ENCODE measurements around the gene SPDYE2. TPM values are rescaled to one million over a fixed set of nuclear protein-coding genes. Genes with fewer than 3 reads are reported as not detected.
"Not testable (repeated sequence)": the region's sequence is repeated elsewhere in the genome, so short reads cannot be mapped to it uniquely, and the experiment has no call there.

Gene SPDYE2
- total RNA-seq, 5 donors from 2014 or later (not counting 1 experiment from before 2014, with no cell fraction given), result 0.35 to 0.77 (median 0.58) TPM

DNA sequence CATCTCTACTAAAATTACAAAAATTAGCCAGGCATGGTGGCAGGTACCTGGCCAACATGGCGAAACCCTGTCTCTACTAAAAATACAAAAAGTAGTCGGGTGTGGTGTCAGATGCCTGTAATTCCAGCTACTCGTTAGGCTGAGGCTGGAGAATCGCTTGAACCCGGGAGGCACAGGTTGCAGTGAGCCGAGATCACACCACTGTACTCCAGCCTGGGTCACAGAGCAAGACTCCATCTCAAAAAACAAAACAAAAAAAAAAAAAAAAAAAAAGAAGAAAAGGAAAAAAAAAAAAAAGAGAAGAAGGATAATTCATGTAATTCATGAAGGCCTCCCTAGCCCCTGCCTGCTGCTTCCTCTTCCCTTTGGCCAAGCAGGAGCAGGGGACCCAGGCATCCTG is 10.4 kb upstream of the SPDYE2 start:
- not testable (repeated sequence) for H3K27ac Mint-ChIP-seq; ATAC-seq (replicated peaks in 1 of 4)

DNA sequence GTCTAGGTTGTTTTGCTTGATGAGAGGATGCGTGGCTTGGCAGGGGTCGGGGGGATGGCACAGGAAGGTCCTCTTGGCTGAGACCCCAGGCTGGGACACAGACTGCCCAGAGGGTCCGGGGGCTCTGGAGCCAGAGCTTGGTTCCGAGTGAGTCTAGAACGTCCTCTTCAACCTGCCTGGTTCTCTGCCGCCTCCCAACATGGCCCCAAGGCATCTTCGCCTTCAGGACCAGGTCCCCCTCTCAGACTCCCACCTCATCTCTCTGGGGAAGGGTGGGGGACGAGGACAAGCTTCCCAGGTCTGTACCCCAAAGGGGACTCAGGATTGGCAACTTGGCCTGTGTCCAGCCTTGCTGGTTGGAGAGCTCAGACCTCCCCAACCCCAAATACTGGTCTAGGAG is 8.9 kb upstream of the SPDYE2 start:
- H3K27ac Mint-ChIP-seq; POLR2A ChIA-PET; H3K9me3 ChIP-seq; CTCF ChIA-PET; H3K36me3 Mint-ChIP-seq; H3K27ac ChIP-seq (ENCODE audit: low read length); ATAC-seq (replicated peaks in 1 of 4); H3K9me3 Mint-ChIP-seq; H3K4me3 Mint-ChIP-seq; DNase-seq; H3K27me3 Mint-ChIP-seq; H3K27me3 ChIP-seq (replicated peaks in 1 of 2; ENCODE audit: control insufficient read depth in 2 of 2, extremely low read depth in 1 of 2, insufficient read depth in 2 of 2, low read length in 1 of 2); H3K4me1 ChIP-seq (ENCODE audit: control insufficient read depth in 1 of 2, extremely low read depth in 1 of 2, insufficient read depth in 2 of 2, low read length in 2 of 2); H3K4me3 ChIP-seq (ENCODE audit: control insufficient read depth in 1 of 2, extremely low read depth in 1 of 2, low read length in 1 of 2); H3K4me1 Mint-ChIP-seq; H3K36me3 ChIP-seq (ENCODE audit: control insufficient read depth in 2 of 2, extremely low read depth in 1 of 2, insufficient read depth in 1 of 2, low read length in 1 of 2): not testable (repeated sequence)
- no CpG with 5 or more reads among the region's 8 CpGs for WGBS (ENCODE audit: insufficient coverage)

More for the DNA sequence above, 10.4 kb upstream of the SPDYE2 start:
- CTCF ChIA-PET; H3K4me1 ChIP-seq (ENCODE audit: control insufficient read depth in 1 of 2, extremely low read depth in 1 of 2, insufficient read depth in 2 of 2, low read length in 2 of 2); H3K27me3 Mint-ChIP-seq; POLR2A ChIA-PET; H3K27me3 ChIP-seq (replicated peaks in 1 of 2; ENCODE audit: control insufficient read depth in 2 of 2, extremely low read depth in 1 of 2, insufficient read depth in 2 of 2, low read length in 1 of 2); H3K4me1 Mint-ChIP-seq; H3K9me3 Mint-ChIP-seq; DNase-seq; H3K36me3 ChIP-seq (ENCODE audit: control insufficient read depth in 2 of 2, extremely low read depth in 1 of 2, insufficient read depth in 1 of 2, low read length in 1 of 2); H3K9me3 ChIP-seq; H3K4me3 ChIP-seq (ENCODE audit: control insufficient read depth in 1 of 2, extremely low read depth in 1 of 2, low read length in 1 of 2); H3K4me3 Mint-ChIP-seq; H3K27ac ChIP-seq (ENCODE audit: low read length); H3K36me3 Mint-ChIP-seq: not testable (repeated sequence)
- WGBS (ENCODE audit: insufficient coverage), result no CpG with 5 or more reads among the region's 6 CpGs

DNA sequence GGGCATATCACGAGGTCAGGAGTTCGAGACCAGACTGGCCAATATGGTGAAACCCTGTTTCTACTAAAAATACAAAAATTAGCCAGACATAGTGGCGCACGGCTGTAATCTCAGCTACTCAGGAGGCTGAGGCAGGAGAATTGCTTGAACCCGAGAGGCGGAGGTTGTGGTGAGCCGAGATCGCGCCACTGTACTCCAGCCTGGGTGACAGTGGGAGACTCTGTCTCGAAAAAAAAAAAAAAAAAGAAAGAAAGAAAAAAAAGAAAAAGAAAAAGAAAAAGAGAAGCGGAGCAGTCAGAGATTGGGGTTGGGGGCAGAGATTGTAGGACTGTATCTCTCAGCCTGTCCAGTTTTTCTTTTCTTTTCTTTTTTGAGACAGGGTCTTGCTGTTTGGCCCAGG is 8.3 kb upstream of the SPDYE2 start:
- DNase-seq; CTCF ChIA-PET; H3K27me3 ChIP-seq (replicated peaks in 1 of 2; ENCODE audit: control insufficient read depth in 2 of 2, extremely low read depth in 1 of 2, insufficient read depth in 2 of 2, low read length in 1 of 2); H3K9me3 ChIP-seq; H3K36me3 ChIP-seq (ENCODE audit: control insufficient read depth in 2 of 2, extremely low read depth in 1 of 2, insufficient read depth in 1 of 2, low read length in 1 of 2); H3K36me3 Mint-ChIP-seq; H3K4me3 Mint-ChIP-seq; H3K4me1 ChIP-seq (ENCODE audit: control insufficient read depth in 1 of 2, extremely low read depth in 1 of 2, insufficient read depth in 2 of 2, low read length in 2 of 2); H3K27me3 Mint-ChIP-seq; H3K9me3 Mint-ChIP-seq; H3K27ac Mint-ChIP-seq; H3K4me3 ChIP-seq (ENCODE audit: control insufficient read depth in 1 of 2, extremely low read depth in 1 of 2, low read length in 1 of 2); H3K4me1 Mint-ChIP-seq; POLR2A ChIA-PET; ATAC-seq (replicated peaks in 1 of 4); H3K27ac ChIP-seq (ENCODE audit: low read length): not testable (repeated sequence)
- no CpG with 5 or more reads among the region's 11 CpGs for WGBS (ENCODE audit: insufficient coverage)

DNA sequence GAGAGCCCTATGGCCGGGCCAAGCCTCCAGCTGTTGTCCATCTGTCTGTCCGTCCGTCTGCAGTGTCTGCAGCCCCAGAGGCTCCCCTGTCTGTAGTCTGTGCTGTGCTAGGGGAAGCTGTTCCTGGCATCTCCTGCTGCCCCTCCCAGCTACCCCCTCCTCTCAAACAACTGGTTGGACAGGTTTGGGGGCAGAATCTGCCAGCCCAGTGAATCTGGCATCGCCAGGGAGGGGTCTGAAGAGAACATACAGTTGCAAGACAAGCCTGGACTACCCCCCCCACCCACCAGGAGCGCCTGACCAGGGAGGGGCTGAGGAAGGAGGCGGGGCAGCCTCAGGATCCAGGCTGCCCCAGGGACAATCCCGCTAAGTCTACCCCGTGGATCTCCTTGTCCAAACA is 7.4 kb upstream of the SPDYE2 start, which contains the start of gene UPK3BL2:
Gene UPK3BL2, minus strand, starts transcription at position 101 of the 400 bp plus-strand sequence. Its CDS starts 60 bp downstream, at position 41.
- DNase-seq; H3K9me3 Mint-ChIP-seq; H3K4me1 Mint-ChIP-seq; H3K27ac ChIP-seq (ENCODE audit: low read length); H3K36me3 ChIP-seq (ENCODE audit: control insufficient read depth in 2 of 2, extremely low read depth in 1 of 2, insufficient read depth in 1 of 2, low read length in 1 of 2); H3K4me1 ChIP-seq (ENCODE audit: control insufficient read depth in 1 of 2, extremely low read depth in 1 of 2, insufficient read depth in 2 of 2, low read length in 2 of 2); CTCF ChIA-PET; H3K36me3 Mint-ChIP-seq; H3K27me3 Mint-ChIP-seq; H3K4me3 ChIP-seq (ENCODE audit: control insufficient read depth in 1 of 2, extremely low read depth in 1 of 2, low read length in 1 of 2); POLR2A ChIA-PET; H3K9me3 ChIP-seq; H3K4me3 Mint-ChIP-seq; H3K27me3 ChIP-seq (replicated peaks in 1 of 2; ENCODE audit: control insufficient read depth in 2 of 2, extremely low read depth in 1 of 2, insufficient read depth in 2 of 2, low read length in 1 of 2); ATAC-seq (replicated peaks in 1 of 4); H3K27ac Mint-ChIP-seq: not testable (repeated sequence)
- WGBS (ENCODE audit: insufficient coverage), result no CpG with 5 or more reads among the region's 8 CpGs

DNA sequence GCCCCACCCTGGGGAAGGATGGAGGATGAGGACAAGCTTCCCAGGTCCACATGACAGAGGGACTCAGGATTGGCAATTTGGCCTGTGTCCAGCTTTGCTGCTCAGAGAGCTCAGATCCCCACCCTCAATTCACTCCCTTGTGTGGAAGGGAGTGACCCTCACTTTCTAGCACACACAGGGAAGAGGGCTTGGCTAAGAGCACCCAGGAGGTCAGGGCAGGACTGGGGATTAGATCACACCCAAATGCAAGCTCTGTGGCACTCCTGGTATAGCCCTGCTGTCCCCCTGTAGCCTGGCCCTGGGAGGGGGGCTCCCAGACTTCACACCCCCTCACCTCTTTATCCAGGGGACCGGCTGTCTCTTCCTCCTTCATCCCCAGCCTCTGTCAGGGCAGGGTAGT is 6.7 kb upstream of the SPDYE2 start:
- POLR2A ChIA-PET; H3K4me1 ChIP-seq (ENCODE audit: control insufficient read depth in 1 of 2, extremely low read depth in 1 of 2, insufficient read depth in 2 of 2, low read length in 2 of 2); ATAC-seq (replicated peaks in 1 of 4); H3K4me1 Mint-ChIP-seq; H3K27ac ChIP-seq (ENCODE audit: low read length); H3K27me3 ChIP-seq (replicated peaks in 1 of 2; ENCODE audit: control insufficient read depth in 2 of 2, extremely low read depth in 1 of 2, insufficient read depth in 2 of 2, low read length in 1 of 2); H3K27me3 Mint-ChIP-seq; H3K36me3 Mint-ChIP-seq; CTCF ChIA-PET; H3K27ac Mint-ChIP-seq; H3K4me3 Mint-ChIP-seq; H3K36me3 ChIP-seq (ENCODE audit: control insufficient read depth in 2 of 2, extremely low read depth in 1 of 2, insufficient read depth in 1 of 2, low read length in 1 of 2); DNase-seq; H3K4me3 ChIP-seq (ENCODE audit: control insufficient read depth in 1 of 2, extremely low read depth in 1 of 2, low read length in 1 of 2); H3K9me3 Mint-ChIP-seq; H3K9me3 ChIP-seq: not testable (repeated sequence)
- WGBS (ENCODE audit: insufficient coverage), result no CpG with 5 or more reads among the region's 1 CpG

DNA sequence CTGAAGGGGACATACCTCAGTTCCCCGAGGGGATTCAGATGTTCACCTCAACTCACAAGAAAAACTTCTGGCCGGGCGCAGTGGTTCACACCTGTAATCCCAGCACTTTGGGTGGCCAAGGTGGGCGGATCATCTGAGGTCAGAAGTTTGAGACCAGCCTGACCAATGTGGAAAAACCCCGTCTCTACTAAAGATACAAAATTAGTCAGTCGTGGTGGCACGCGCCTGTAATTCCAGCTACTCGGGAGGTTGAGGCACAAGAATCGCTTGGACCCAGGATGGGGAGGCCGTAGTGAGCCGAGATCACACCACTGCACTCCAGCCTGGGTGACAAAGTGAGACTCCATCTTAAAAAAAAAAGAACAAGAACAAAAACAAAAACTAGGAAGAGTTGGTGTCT is 5.7 kb upstream of the SPDYE2 start:
- H3K27me3 ChIP-seq (replicated peaks in 1 of 2; ENCODE audit: control insufficient read depth in 2 of 2, extremely low read depth in 1 of 2, insufficient read depth in 2 of 2, low read length in 1 of 2); H3K4me3 ChIP-seq (ENCODE audit: control insufficient read depth in 1 of 2, extremely low read depth in 1 of 2, low read length in 1 of 2); H3K36me3 Mint-ChIP-seq; H3K36me3 ChIP-seq (ENCODE audit: control insufficient read depth in 2 of 2, extremely low read depth in 1 of 2, insufficient read depth in 1 of 2, low read length in 1 of 2); POLR2A ChIA-PET; H3K27ac Mint-ChIP-seq; H3K4me1 Mint-ChIP-seq; H3K27me3 Mint-ChIP-seq; H3K9me3 Mint-ChIP-seq; DNase-seq; H3K27ac ChIP-seq (ENCODE audit: low read length); ATAC-seq (replicated peaks in 1 of 4); H3K9me3 ChIP-seq; H3K4me3 Mint-ChIP-seq; H3K4me1 ChIP-seq (ENCODE audit: control insufficient read depth in 1 of 2, extremely low read depth in 1 of 2, insufficient read depth in 2 of 2, low read length in 2 of 2); CTCF ChIA-PET: not testable (repeated sequence)
- WGBS (ENCODE audit: insufficient coverage), result no CpG with 5 or more reads among the region's 12 CpGs

DNA sequence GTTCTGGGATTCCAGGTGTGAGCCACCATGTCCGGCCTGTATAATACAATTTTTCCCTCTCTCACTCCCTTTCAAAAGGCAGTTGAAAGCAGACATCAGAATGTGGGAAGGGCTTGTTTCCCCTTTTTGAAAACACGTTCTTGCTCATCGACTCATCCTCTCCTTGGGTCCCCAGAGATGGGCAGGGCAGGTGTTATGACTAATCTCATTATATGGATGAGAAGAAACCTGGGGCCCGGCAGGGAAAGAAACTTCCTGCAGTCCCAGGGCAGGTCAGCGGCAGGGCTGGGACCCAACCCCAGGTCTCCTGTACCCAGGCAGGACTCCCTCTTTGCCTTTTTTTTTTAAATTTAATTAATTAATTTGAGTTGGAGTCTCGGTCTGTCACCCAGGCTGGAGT is 4.7 kb upstream of the SPDYE2 start:
- CTCF ChIA-PET; H3K27me3 Mint-ChIP-seq; H3K4me1 ChIP-seq (ENCODE audit: control insufficient read depth in 1 of 2, extremely low read depth in 1 of 2, insufficient read depth in 2 of 2, low read length in 2 of 2); POLR2A ChIA-PET; H3K9me3 Mint-ChIP-seq; H3K27ac ChIP-seq (ENCODE audit: low read length); H3K9me3 ChIP-seq; H3K27ac Mint-ChIP-seq; H3K27me3 ChIP-seq (replicated peaks in 1 of 2; ENCODE audit: control insufficient read depth in 2 of 2, extremely low read depth in 1 of 2, insufficient read depth in 2 of 2, low read length in 1 of 2); H3K36me3 ChIP-seq (ENCODE audit: control insufficient read depth in 2 of 2, extremely low read depth in 1 of 2, insufficient read depth in 1 of 2, low read length in 1 of 2); H3K4me1 Mint-ChIP-seq; H3K36me3 Mint-ChIP-seq; H3K4me3 Mint-ChIP-seq; DNase-seq; ATAC-seq (replicated peaks in 1 of 4); H3K4me3 ChIP-seq (ENCODE audit: control insufficient read depth in 1 of 2, extremely low read depth in 1 of 2, low read length in 1 of 2): not testable (repeated sequence)
- no CpG with 5 or more reads among the region's 6 CpGs for WGBS (ENCODE audit: insufficient coverage)

Measured in T-cell (primary cell).